HG03196 (cell line): ENCODE results near the gene RAB14.

ENCODE experiments used
- ATAC-seq: cut with Tn5 transposase; IDR thresholded peaks from one replicate; pipeline ENCODE4 v1.9.1; 2021; ENCODE audit not compliant: unreplicated experiment

Gene RAB14

GRCh38 chr9:121220996-121221663 is 19.5 kb upstream of the RAB14 start:
- no peak for ATAC-seq

GRCh38 chr9:121219530-121219929 is 17.9 kb upstream of the RAB14 start:
- no peak for ATAC-seq

- no peak for ATAC-seq
These were observed 16.8 kb upstream of the RAB14 start for GRCh38 chr9:121218357-121219027.

GRCh38 chr9:121217609-121218292 is 16.1 kb upstream of the RAB14 start:
- ATAC-seq, result peak; percentile 81

- ATAC-seq, result no peak
These were observed 14.7 kb upstream of the RAB14 start for GRCh38 chr9:121216271-121216805.

GRCh38 chr9:121214005-121214404 is 12.3 kb upstream of the RAB14 start:
- no peak for ATAC-seq

GRCh38 chr9:121213136-121213806 is 11.6 kb upstream of the RAB14 start:
- ATAC-seq, result peak; percentile 42

GRCh38 chr9:121210536-121210935 is 8.9 kb upstream of the RAB14 start:
- no peak for ATAC-seq

- peak; percentile 86 for ATAC-seq
These were observed 5.8 kb upstream of the RAB14 start for GRCh38 chr9:121207371-121207940.

- ATAC-seq, result peak; percentile 27
These were observed 5.1 kb upstream of the RAB14 start for GRCh38 chr9:121206516-121207370.

- ATAC-seq, result no peak
These were observed 2.9 kb upstream of the RAB14 start for GRCh38 chr9:121204611-121205010.

GRCh38 chr9:121204121-121204520 is 2.5 kb upstream of the RAB14 start:
- no peak for ATAC-seq

- peak; percentile 23 for ATAC-seq
These were observed 478 bp downstream of the RAB14 start for GRCh38 chr9:121201045-121201737.

GRCh38 chr9:121200356-121200755 is 1.3 kb downstream of the RAB14 start:
- no peak for ATAC-seq

- no peak for ATAC-seq
These were observed 1.7 kb downstream of the RAB14 start for GRCh38 chr9:121199921-121200320.

- no peak for ATAC-seq
These were observed 3.1 kb downstream of the RAB14 start for GRCh38 chr9:121198512-121199042.

GRCh38 chr9:121197132-121197531 is 4.5 kb downstream of the RAB14 start:
- ATAC-seq, result no peak

- ATAC-seq, result peak; percentile 48
These were observed 5.3 kb downstream of the RAB14 start for GRCh38 chr9:121196389-121196788.

- ATAC-seq, result no peak
These were observed 6.9 kb downstream of the RAB14 start for GRCh38 chr9:121194730-121195129.
